ENCODE measurements around the gene MED13L. TPM values are rescaled to one million over a fixed set of nuclear protein-coding genes. Genes with fewer than 3 reads are reported as not detected.
"Not testable (repeated sequence)": the region's sequence is repeated elsewhere in the genome, so short reads cannot be mapped to it uniquely, and the experiment has no call there.

The MED13L gene
- total RNA-seq, 1 donor from 2014 or later, result 141 TPM

GRCh38 chr12:116033765-116034164, 243.7 kb downstream of the MED13L start:
- Mint-ChIP-seq H3K36me3 (ENCODE audit: insufficient read depth) (peaks cover 9% of the 10 kb centered on the region), H3K27ac (no peak overlapping the region), H3K4me3 (ENCODE audit: low read depth) (no peak overlapping the region), H3K4me1 (ENCODE audit: low read depth) (peaks cover 4% of the 10 kb centered on the region), H3K27me3 (no peaks in the 10 kb centered on the region), H3K9me3 (ENCODE audit: low read depth) (peaks cover 16% of the 10 kb centered on the region)
- DNase-seq (ENCODE audit: low spot score, unreplicated experiment), result no peak
- TF ChIP-seq CTCF (IDR thresholded peaks at IDR 0.05; ENCODE audit: unreplicated experiment), result no peak

- not testable (repeated sequence) for DNase-seq (ENCODE audit: low spot score, unreplicated experiment); H3K4me3 Mint-ChIP-seq (ENCODE audit: low read depth); H3K4me1 Mint-ChIP-seq (ENCODE audit: low read depth); H3K27ac Mint-ChIP-seq; H3K36me3 Mint-ChIP-seq (ENCODE audit: insufficient read depth); H3K27me3 Mint-ChIP-seq
- peaks cover 16% of the 10 kb centered on the region for H3K9me3 Mint-ChIP-seq (ENCODE audit: low read depth)
Observed at GRCh38 chr12:116031624-116032023, 245.9 kb downstream of the MED13L start.

GRCh38 chr12:116028619-116029018, 248.9 kb downstream of the MED13L start:
- no peak for TF ChIP-seq CTCF (IDR thresholded peaks at IDR 0.05; ENCODE audit: unreplicated experiment)
- no peak for DNase-seq (ENCODE audit: low spot score, unreplicated experiment)
- H3K27me3 Mint-ChIP-seq, result no peaks in the 10 kb centered on the region
- H3K36me3 Mint-ChIP-seq (ENCODE audit: insufficient read depth), result peaks cover 8% of the 10 kb centered on the region
- peaks cover 16% of the 10 kb centered on the region for H3K9me3 Mint-ChIP-seq (ENCODE audit: low read depth)
- no peak overlapping the region for H3K4me3 Mint-ChIP-seq (ENCODE audit: low read depth)
- H3K27ac Mint-ChIP-seq, result no peak overlapping the region
- H3K4me1 Mint-ChIP-seq (ENCODE audit: low read depth), result peaks cover 5% of the 10 kb centered on the region

GRCh38 chr12:116027551-116027821, 250.0 kb downstream of the MED13L start:
- Mint-ChIP-seq H3K9me3 (ENCODE audit: low read depth) (peaks cover 12% of the 10 kb centered on the region), H3K27ac (no peak overlapping the region), H3K27me3 (no peaks in the 10 kb centered on the region), H3K36me3 (ENCODE audit: insufficient read depth) (peaks cover 5% of the 10 kb centered on the region), H3K4me3 (ENCODE audit: low read depth) (no peak overlapping the region), H3K4me1 (ENCODE audit: low read depth) (peaks cover 5% of the 10 kb centered on the region)
- no peak for DNase-seq (ENCODE audit: low spot score, unreplicated experiment)
- TF ChIP-seq CTCF (IDR thresholded peaks at IDR 0.05; ENCODE audit: unreplicated experiment), result no peak

GRCh38 chr12:116026768-116027550, 250.5 kb downstream of the MED13L start:
- H3K27ac Mint-ChIP-seq, result no peak overlapping the region
- H3K4me1 Mint-ChIP-seq (ENCODE audit: low read depth), result peaks cover 5% of the 10 kb centered on the region
- peaks cover 4% of the 10 kb centered on the region for H3K36me3 Mint-ChIP-seq (ENCODE audit: insufficient read depth)
- H3K27me3 Mint-ChIP-seq, result no peaks in the 10 kb centered on the region
- no peak overlapping the region for H3K4me3 Mint-ChIP-seq (ENCODE audit: low read depth)
- TF ChIP-seq CTCF (IDR thresholded peaks at IDR 0.05; ENCODE audit: unreplicated experiment), result no peak
- H3K9me3 Mint-ChIP-seq (ENCODE audit: low read depth), result peaks cover 8% of the 10 kb centered on the region
- DNase-seq (ENCODE audit: low spot score, unreplicated experiment), result no peak

- Mint-ChIP-seq H3K9me3 (ENCODE audit: low read depth) (peaks cover 8% of the 10 kb centered on the region), H3K27ac (no peak overlapping the region), H3K36me3 (ENCODE audit: insufficient read depth) (peaks cover 4% of the 10 kb centered on the region), H3K4me3 (ENCODE audit: low read depth) (no peak overlapping the region), H3K27me3 (no peaks in the 10 kb centered on the region), H3K4me1 (ENCODE audit: low read depth) (peaks cover 5% of the 10 kb centered on the region)
- DNase-seq (ENCODE audit: low spot score, unreplicated experiment), result no peak
- no peak for TF ChIP-seq CTCF (IDR thresholded peaks at IDR 0.05; ENCODE audit: unreplicated experiment)
Observed at GRCh38 chr12:116026346-116026745, 251.1 kb downstream of the MED13L start.
